Measurements from ENCODE around the gene DIABLO.

DNA sequence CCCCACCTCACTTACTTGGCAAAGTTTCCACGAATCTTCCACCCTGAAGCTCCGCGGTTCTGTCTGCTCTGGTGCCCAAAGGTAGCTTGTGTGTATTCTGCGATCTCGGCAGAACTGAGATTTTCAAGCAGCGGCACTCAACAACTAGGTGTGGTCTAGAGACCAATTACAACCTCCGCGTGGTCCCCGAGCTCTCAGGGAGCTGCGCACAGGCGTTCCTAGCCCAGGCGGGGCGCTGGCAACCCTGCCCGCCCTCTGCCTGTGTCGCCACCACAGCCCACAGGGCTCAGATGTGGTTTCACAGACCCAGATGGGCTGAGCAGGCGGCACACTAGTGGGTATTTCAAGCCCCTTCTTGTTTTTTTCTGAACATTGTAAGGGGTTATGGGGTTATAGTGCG, 1.5 kb upstream of the DIABLO start:
- TF ChIP-seq, protein P1, sequence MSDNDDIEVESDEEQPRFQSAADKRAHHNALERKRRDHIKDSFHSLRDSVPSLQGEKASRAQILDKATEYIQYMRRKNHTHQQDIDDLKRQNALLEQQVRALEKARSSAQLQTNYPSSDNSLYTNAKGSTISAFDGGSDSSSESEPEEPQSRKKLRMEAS (IDR thresholded peaks at IDR 0.05) = no peak
- TF ChIP-seq, protein P2, sequence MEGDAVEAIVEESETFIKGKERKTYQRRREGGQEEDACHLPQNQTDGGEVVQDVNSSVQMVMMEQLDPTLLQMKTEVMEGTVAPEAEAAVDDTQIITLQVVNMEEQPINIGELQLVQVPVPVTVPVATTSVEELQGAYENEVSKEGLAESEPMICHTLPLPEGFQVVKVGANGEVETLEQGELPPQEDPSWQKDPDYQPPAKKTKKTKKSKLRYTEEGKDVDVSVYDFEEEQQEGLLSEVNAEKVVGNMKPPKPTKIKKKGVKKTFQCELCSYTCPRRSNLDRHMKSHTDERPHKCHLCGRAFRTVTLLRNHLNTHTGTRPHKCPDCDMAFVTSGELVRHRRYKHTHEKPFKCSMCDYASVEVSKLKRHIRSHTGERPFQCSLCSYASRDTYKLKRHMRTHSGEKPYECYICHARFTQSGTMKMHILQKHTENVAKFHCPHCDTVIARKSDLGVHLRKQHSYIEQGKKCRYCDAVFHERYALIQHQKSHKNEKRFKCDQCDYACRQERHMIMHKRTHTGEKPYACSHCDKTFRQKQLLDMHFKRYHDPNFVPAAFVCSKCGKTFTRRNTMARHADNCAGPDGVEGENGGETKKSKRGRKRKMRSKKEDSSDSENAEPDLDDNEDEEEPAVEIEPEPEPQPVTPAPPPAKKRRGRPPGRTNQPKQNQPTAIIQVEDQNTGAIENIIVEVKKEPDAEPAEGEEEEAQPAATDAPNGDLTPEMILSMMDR (IDR thresholded peaks at IDR 0.05) = no peak
- TF ChIP-seq PHF8 (IDR thresholded peaks at IDR 0.05; ENCODE audit: borderline replicate concordance, low read depth) (no peak), MAFK (IDR thresholded peaks at IDR 0.05; ENCODE audit: partially characterized antibody) (no peak), MYC (IDR thresholded peaks at IDR 0.05; ENCODE audit: borderline replicate concordance, low read length) (no peak), ZC3H11A (IDR thresholded peaks at IDR 0.05) (no peak)

Data from A549 (cell line).